Adrenal gland (tissue), 5 donors: ENCODE results near the gene ITPKB.

Experiments used
- CTCF ChIP-seq, 6 experiments: fragments of 450-650 bp in 4 of 6; fragments of 200-600 bp in 2 of 6; sonication (generic) in 1 of 6; IDR thresholded peaks; 1 replicate in 5 of 6; 2 replicates in 1 of 6; pipeline versions ENCODE4 v1.5.1 to v1.8.0; 2016 to 2021; ENCODE audit warnings: antibody characterized with exemption in 6 of 6, mild to moderate bottlenecking in 2 of 6, moderate library complexity in 1 of 6
- POLR2A ChIP-seq, 2 donors: fragments of 450-650 bp; IDR thresholded peaks; one replicate each; pipeline ENCODE4 v1.6.1; 2017; ENCODE audit warnings: antibody characterized with exemption in 2 of 2, mild to moderate bottlenecking in 2 of 2, moderate library complexity in 1 of 2
- donor health status: DM: no; HTN: no; CAD: no.

- no peak for TF ChIP-seq CTCF (IDR thresholded peaks at IDR 0.05)
- no peak for TF ChIP-seq POLR2A (IDR thresholded peaks at IDR 0.05)
Observed at GRCh38 chr1:226638608-226639007, 100.5 kb downstream of the ITPKB start.
